GM12891 (cell line): ENCODE measurements around the gene C1orf35.

Experiments
- PAX5 ChIP-seq: IDR thresholded peaks from 2 replicates; pipeline ENCODE4 v1.6.1; 2011; ENCODE audit warnings: low read length, moderate library complexity, mild to moderate bottlenecking; ENCODE audit not compliant: insufficient read depth, severe bottlenecking
- POLR2A ChIP-seq: IDR thresholded peaks from 2 replicates; pipeline ENCODE4 v1.6.1; 2011; ENCODE audit warnings: low read depth, low read length, control low read depth
- POLR2AphosphoS5 ChIP-seq: IDR thresholded peaks from 2 replicates; pipeline ENCODE4 v1.6.1; 2011; ENCODE audit warnings: low read depth, low read length, control low read depth
- POU2F2 ChIP-seq: IDR thresholded peaks from 2 replicates; pipeline ENCODE4 v1.6.1; 2011; ENCODE audit warnings: low read depth, mild to moderate bottlenecking, control low read depth, low read length, moderate library complexity
- SPI1 ChIP-seq: IDR thresholded peaks from 2 replicates; pipeline ENCODE4 v1.6.1; 2011; ENCODE audit warnings: low read depth, low read length, control low read depth
- TAF1 ChIP-seq: IDR thresholded peaks from 2 replicates; pipeline ENCODE4 v1.6.1; 2011; ENCODE audit warnings: low read depth, low read length, control low read depth

DNA sequence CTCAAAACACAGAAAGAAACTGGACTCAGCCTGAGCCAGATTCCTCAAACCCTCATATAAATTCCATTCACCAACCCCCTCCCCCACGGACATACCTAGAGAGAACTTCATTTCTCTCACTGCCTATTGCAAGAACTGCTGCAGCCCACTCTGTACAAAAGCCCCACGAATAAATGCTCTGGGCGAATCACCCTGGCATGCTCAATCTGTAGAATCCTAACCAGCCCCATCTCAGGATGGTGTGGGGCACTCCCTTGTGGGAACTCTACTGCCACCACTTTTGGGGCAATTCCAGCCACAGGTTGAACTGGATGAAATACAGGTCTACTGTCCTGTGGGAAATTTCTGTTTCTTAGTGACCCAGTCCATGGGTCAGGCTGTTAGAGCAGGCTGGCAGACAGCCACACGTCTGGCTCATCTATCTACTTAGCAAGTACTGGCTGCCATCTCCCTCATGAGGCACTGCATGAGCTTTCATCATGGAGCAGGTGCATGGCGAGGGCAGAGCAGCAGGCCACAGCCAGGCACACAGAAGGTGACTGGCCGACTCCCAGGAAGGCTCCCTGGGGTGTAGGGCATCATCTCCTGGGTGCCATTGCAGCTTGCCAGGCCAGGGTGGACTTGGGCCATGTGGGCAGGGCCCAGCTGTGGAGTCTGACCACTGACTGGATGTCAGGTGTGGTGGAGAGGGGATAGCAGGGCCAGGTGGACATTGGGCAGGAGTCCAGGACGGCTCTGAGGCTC lies 1.6 kb upstream of the C1orf35 start:
- TF ChIP-seq POLR2AphosphoS5: no peak
- no peak for TF ChIP-seq TAF1
- no peak for TF ChIP-seq POLR2A
- TF ChIP-seq SPI1: no peak
- no peak for TF ChIP-seq PAX5
- TF ChIP-seq POU2F2: no peak
